GM12872 (cell line): ENCODE measurements around the gene RANBP6.
A peak's percentile ranks its signal among the peaks of the same experiment; 100 is the strongest.

ENCODE experiments used
- CTCF ChIP-seq: IDR thresholded peaks from 3 replicates; pipeline ENCODE4 v1.5.1; 2011; ENCODE audit warnings: low read depth, mild to moderate bottlenecking, low read length, moderate library complexity; ENCODE audit not compliant: insufficient read depth

Gene RANBP6

GRCh38 chr9:6024035-6024554, 8.7 kb upstream of the RANBP6 start:
- peak; percentile 72 for TF ChIP-seq CTCF

- TF ChIP-seq CTCF = no peak
These were observed 654 bp downstream of the RANBP6 start for GRCh38 chr9:6014670-6015270.

GRCh38 chr9:6008169-6008979, 7.0 kb downstream of the RANBP6 start:
- no peak for TF ChIP-seq CTCF

GRCh38 chr9:6007770-6008168, 7.7 kb downstream of the RANBP6 start:
- TF ChIP-seq CTCF = no peak

- no peak for TF ChIP-seq CTCF
These were observed 8.2 kb downstream of the RANBP6 start for GRCh38 chr9:6007058-6007769.

- TF ChIP-seq CTCF = no peak
These were observed 8.7 kb downstream of the RANBP6 start for GRCh38 chr9:6006749-6007057.

GRCh38 chr9:6000955-6001354, 14.5 kb downstream of the RANBP6 start:
- no peak for TF ChIP-seq CTCF
